C4-2B (cell line): ENCODE measurements around the gene NAA80.

Experiments
- H3K27ac ChIP-seq: fragments of 450-650 bp; 2 replicates; pipeline ENCODE4 v1.5.1; 2017
- ZFX ChIP-seq: fragments of 450-650 bp; IDR thresholded peaks from 2 replicates; pipeline ENCODE4 v1.6.1; 2017
- TF ChIP-seq, protein P1 (sequence below): fragments of 450-650 bp; conservative IDR thresholded peaks from 2 replicates; pipeline ENCODE4 v1.5.1; 2017; ENCODE audit warnings: mild to moderate bottlenecking

NAA80 gene

DNA sequence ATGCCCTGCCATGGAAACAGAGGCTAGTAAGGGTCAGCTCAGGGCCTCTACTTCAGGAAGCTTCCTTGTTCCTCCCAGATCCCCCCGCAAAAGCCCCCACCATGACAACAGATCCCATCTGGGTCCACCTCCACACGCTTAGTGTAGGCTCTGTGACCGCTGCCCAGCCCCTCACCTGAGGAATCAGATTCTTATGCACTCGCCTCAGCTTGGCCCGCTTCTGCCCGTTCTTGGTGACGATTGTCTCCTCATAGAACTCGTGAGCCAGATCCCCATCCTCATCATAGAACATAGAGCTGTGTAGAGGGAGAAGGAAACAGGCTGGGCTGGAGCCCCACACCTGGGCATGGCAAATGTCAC is 27.0 kb upstream of the NAA80 start:
- TF ChIP-seq, protein P1, sequence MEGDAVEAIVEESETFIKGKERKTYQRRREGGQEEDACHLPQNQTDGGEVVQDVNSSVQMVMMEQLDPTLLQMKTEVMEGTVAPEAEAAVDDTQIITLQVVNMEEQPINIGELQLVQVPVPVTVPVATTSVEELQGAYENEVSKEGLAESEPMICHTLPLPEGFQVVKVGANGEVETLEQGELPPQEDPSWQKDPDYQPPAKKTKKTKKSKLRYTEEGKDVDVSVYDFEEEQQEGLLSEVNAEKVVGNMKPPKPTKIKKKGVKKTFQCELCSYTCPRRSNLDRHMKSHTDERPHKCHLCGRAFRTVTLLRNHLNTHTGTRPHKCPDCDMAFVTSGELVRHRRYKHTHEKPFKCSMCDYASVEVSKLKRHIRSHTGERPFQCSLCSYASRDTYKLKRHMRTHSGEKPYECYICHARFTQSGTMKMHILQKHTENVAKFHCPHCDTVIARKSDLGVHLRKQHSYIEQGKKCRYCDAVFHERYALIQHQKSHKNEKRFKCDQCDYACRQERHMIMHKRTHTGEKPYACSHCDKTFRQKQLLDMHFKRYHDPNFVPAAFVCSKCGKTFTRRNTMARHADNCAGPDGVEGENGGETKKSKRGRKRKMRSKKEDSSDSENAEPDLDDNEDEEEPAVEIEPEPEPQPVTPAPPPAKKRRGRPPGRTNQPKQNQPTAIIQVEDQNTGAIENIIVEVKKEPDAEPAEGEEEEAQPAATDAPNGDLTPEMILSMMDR: no peak
- no peak for TF ChIP-seq ZFX
- no peak overlapping the region for H3K27ac ChIP-seq

DNA sequence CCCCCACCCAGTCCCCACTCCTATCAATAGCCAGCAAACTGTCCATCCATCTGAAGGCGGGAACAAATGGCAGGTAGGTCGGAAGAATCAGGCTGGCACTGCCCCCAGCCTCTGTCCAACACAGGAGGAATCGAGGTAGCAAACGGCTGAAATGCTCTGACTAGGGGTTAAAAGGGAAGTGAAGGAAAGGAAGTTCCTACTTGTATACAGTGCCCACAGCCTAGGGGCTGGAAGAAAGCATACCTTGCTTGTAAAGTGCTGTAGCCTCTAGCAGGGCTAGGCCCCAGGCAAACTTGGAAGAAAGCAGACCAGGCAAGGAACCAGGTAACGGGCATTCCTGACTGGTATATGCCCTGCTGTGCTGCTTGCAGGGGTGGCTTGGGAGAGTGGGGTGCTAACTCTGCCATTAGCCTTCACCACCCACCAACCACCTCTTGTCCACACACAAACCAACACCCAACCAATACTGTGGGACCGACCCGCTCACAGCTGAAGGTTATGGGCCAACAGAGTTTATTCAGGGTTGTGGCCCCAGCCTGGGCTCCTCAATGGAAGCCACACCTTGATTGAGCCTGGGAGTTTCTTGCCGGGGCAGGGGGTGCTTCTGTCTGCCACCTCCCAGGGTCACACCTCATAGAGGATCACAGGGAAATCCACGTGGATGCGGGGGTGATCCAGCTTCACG is 26.4 kb upstream of the NAA80 start:
- no peak for TF ChIP-seq ZFX
- TF ChIP-seq, protein P1: no peak

DNA sequence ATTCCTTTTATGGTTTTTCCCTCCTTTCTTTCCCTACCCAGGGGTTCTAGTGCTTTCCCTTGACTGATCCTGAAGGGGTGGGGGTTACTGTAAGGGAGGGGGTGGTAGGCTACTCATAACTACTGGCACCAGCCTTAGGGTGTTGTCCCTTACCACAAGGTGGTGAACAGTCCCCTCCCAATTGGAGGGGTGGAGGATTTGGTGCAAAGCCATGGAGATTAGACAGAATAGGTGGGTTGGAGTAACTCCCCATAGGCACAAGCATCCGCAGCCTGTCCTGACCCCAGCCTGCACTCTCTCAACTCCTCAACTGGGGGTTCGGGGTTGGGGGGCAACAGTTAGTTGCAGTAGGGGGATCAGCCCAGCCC is 25.9 kb upstream of the NAA80 start:
- H3K27ac ChIP-seq: no peak overlapping the region
- TF ChIP-seq ZFX: no peak
- TF ChIP-seq, protein P1: no peak

More for the DNA sequence above, 26.4 kb upstream of the NAA80 start:
- H3K27ac ChIP-seq: no peak overlapping the region

DNA sequence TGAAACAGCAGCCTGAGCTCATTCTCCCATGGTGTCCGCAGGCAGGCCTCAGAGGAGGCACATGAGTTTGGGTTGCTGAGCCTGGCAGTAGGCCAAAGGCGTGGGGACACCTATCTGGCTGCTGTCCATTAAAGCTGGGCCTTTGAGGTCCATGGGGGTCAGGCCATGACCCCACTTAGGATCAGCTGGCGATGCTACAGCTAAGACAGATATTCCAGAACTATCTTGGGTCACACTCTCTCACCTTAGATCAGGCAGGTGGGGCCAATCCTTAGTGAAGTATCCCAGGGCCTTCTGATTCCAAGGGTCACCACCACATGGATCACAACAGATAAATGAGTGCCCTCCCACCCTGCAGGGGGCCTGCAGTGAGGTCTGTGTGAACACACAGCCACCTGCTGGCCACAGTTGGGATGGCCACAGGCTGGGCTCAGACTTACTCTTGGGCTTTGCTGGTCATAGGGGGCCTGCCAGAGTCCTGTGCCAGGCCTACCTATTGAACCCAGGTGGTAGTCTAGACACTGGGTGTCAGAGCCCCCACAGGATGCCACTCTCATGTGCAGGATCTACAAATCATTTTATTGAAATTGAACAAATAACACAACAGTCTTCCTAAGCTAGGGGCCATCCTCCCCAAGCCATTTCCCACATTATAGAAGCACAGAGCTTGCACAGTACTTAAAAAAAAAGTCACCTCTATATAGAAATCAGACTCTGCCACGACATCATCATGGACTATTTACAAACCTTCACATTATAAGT is 25.3 kb upstream of the NAA80 start:
- H3K27ac ChIP-seq: no peak overlapping the region

DNA sequence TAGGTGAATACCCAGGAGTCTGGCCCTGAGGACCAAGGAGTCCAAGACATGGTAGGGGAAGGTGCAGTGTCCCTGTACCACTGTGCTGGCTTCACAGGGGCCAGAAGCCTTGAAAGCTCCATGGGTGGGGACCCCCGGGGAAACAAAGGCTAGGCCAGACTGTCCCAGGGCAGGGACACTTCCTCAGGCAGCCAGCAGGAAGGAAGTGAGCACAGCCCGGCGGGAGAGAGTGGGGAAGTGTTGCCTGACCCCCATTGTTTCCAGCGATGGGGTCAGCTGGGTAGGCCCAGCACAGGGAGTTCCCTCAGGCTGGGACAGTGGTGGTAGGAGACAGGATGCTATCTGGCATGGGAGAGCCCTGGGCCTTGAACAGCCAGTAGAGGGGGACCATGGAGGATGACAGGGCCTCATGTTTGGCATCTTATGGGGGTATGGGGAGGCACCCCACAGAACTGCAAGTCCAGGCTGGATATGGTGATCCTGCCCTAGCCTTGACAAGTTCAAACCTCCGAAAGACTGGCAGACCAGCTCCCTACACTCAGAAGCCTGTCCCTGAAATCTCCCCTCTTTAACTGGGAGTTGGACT is 24.5 kb upstream of the NAA80 start:
- no peak for TF ChIP-seq ZFX
- TF ChIP-seq, protein P1: no peak
- no peak overlapping the region for H3K27ac ChIP-seq

More for the DNA sequence above, 25.3 kb upstream of the NAA80 start:
- TF ChIP-seq, protein P1: peak; percentile 87
- no peak for TF ChIP-seq ZFX

DNA sequence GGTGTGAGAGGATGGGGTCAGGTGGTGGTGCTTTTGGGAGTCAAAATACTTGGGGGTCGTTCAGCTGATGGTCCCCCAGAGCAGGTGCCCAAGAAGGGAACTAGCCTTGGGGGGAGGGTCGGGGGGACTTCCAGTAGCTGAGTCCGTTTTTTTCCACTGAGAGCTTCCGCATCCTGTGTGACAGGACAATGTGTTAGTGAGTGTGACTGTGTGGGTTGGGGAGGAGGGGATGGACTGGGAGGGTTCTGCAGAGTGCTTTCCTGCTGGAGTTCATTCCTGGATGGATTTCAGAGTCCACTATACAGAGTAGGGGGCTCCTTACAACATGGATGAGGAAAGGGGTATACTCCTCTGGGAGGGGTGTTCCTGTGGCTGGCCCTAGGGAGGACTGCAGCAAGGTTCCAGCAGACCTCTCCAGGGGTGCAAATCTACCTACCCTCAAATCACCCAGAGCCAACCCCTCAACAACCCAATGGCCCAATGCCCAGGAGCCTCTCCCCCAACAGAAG is 23.9 kb upstream of the NAA80 start:
- H3K27ac ChIP-seq: no peak overlapping the region
- no peak for TF ChIP-seq ZFX
- TF ChIP-seq, protein P1: no peak
